Measurements from ENCODE around the gene PSMB7. TPM values are rescaled to one million over a fixed set of nuclear protein-coding genes. Genes with fewer than 3 reads are reported as not detected.

Gene PSMB7
- total and polyA plus RNA-seq, 2 of the 8 experiments (the other 6 are each of a cell fraction or from before 2014, with no cell fraction given) = 222 to 357 TPM

GRCh38 chr9:124347968-124348358 is 67.3 kb downstream of the PSMB7 start:
- H3K79me1 ChIP-seq (ENCODE audit: low read depth, low read length) = no peaks in the 10 kb centered on the region; the same call in 1 of the 2 replicates
- no peak overlapping the region for H2BK15ac ChIP-seq (ENCODE audit: low read length)
- H3K9ac ChIP-seq (replicated peaks in 1 of 4; ENCODE audit: extremely low read depth in 1 of 4, low read depth in 3 of 4, low read length in 3 of 4) = no peak overlapping the region
- no peak overlapping the region for H3K4me3 ChIP-seq (ENCODE audit: extremely low read depth in 1 of 4, insufficient read depth in 2 of 4, low read depth in 3 of 4, low read length in 4 of 4)
- no peak overlapping the region for H3K27ac ChIP-seq (ENCODE audit: low read depth, low read length)
- H2BK12ac ChIP-seq (ENCODE audit: low read depth, low read length) = no peak overlapping the region
- H3K36me3 ChIP-seq (ENCODE audit: control insufficient read depth in 2 of 4, insufficient read depth in 4 of 4, low read length in 3 of 4) = peaks cover 8 to 33% (median 13%) of the 10 kb centered on the region in 4 experiments
- no peaks in the 10 kb centered on the region for H3K27me3 ChIP-seq (replicated peaks in 1 of 4; ENCODE audit: control insufficient read depth in 3 of 4, extremely low read depth in 1 of 4, insufficient read depth in 3 of 4, low read length in 3 of 4)
- peaks cover 1 to 20% of the 10 kb centered on the region in 2 experiments for H4K20me1 ChIP-seq (replicated peaks in 1 of 2; ENCODE audit: control insufficient read depth in 1 of 2, insufficient read depth in 2 of 2, low read length in 2 of 2)
- FAIRE-seq (no peak), DNase-seq (ENCODE audit: low read depth in 1 of 2, low spot score in 2 of 2) (no peak)
- POLR2A ChIA-PET (ENCODE audit: partially characterized antibody) = interaction anchor here (0.6 to 1.3 kb wide), 3 partner anchors 12 to 40 kb away, joined by 3 read pairs; no protein-coding TSS in a partner anchor
- H3K23ac ChIP-seq (ENCODE audit: insufficient read length) = no peak overlapping the region
- H3K9me3 ChIP-seq (ENCODE audit: insufficient read depth in 2 of 2, low read depth in 1 of 2, low read length in 1 of 2) = no peaks in the 10 kb centered on the region
- H2AFZ ChIP-seq (ENCODE audit: low read length) = no peak overlapping the region
- 94% methylated on average over 8 of the region's 8 CpGs; no CpG with 5 or more reads in 1 of the 2 experiments for WGBS, 2 experiments (ENCODE audit: extremely low coverage in 1 of 2, insufficient coverage in 1 of 2, insufficient read length in 1 of 2, insufficient replicate concordance in 2 of 2, low coverage in 1 of 2, low lambda C conversion rate in 2 of 2, missing lambda C conversion rate in 1 of 2)
- H2AK5ac ChIP-seq (ENCODE audit: low read depth, low read length) = no peak overlapping the region
- H3K79me2 ChIP-seq (ENCODE audit: control insufficient read depth in 1 of 2, insufficient read depth in 2 of 2, low read length in 2 of 2) = no peaks in the 10 kb centered on the region
- H3K18ac ChIP-seq (ENCODE audit: extremely low read depth, low read length) = no peak overlapping the region
- H3K56ac ChIP-seq (replicated peaks; ENCODE audit: insufficient read length, low read depth, low read length) = no peak overlapping the region
- peaks cover 0 to 10% (median 3%) of the 10 kb centered on the region in 4 experiments; a peak in 3 of 7 replicates for H3K4me1 ChIP-seq (replicated peaks in 1 of 4; ENCODE audit: control insufficient read depth in 3 of 4, insufficient read depth in 4 of 4, low read length in 3 of 4)
- no peak overlapping the region for H2BK120ac ChIP-seq (replicated peaks; ENCODE audit: low read depth, low read length)
- no peak overlapping the region for H2BK5ac ChIP-seq (ENCODE audit: low read depth, low read length)
- H4K91ac ChIP-seq (replicated peaks; ENCODE audit: insufficient read length, low read length) = no peak overlapping the region
- H4K5ac ChIP-seq (ENCODE audit: insufficient read length, low read depth, low read length) = no peak overlapping the region
- H3K4ac ChIP-seq (replicated peaks; ENCODE audit: insufficient read length, low read depth, low read length) = no peak overlapping the region
- H3K14ac ChIP-seq (ENCODE audit: insufficient read length) = no peak overlapping the region
- CTCF ChIA-PET (ENCODE audit: partially characterized antibody) = interaction anchor here (1.2 to 2.9 kb wide), 3 partner anchors 10 to 27 kb away, joined by 6 to 12 read pairs (median 6); no protein-coding TSS in a partner anchor
- H3K23me2 ChIP-seq (ENCODE audit: low read depth, low read length) = no peaks in the 10 kb centered on the region
- H4K8ac ChIP-seq (ENCODE audit: extremely low read depth, insufficient read depth, low read length) = no peak overlapping the region
- no peak overlapping the region for H3K4me2 ChIP-seq (ENCODE audit: insufficient read depth in 1 of 2, low read depth in 2 of 2, low read length in 2 of 2)
- no peak overlapping the region for H2BK20ac ChIP-seq (ENCODE audit: low read length)
- TF ChIP-seq, protein P1, sequence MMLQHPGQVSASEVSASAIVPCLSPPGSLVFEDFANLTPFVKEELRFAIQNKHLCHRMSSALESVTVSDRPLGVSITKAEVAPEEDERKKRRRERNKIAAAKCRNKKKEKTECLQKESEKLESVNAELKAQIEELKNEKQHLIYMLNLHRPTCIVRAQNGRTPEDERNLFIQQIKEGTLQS (IDR thresholded peaks at IDR 0.05; ENCODE audit: insufficient read depth, low read depth, low read length) = no peak
- TF ChIP-seq CTBP2 (IDR thresholded peaks at IDR 0.05; ENCODE audit: borderline replicate concordance, insufficient read depth, insufficient read length, low read length) (no peak), POLR2AphosphoS5 (IDR thresholded peaks at IDR 0.05; ENCODE audit: low read depth, low read length) (peak; percentile 31; the same call in 1 of the 2 replicates), SIRT6 (IDR thresholded peaks at IDR 0.05; ENCODE audit: low read length) (no peak), KDM5A (IDR thresholded peaks at IDR 0.05; ENCODE audit: low read length) (no peak)

Data from H1 (cell line).